ENCODE measurements around the gene KLHDC9. TPM values are rescaled to one million over a fixed set of nuclear protein-coding genes. Genes with fewer than 3 reads are reported as not detected.

Gene KLHDC9
- total and polyA plus RNA-seq, 2 donors (not counting 1 experiment from before 2014, with no cell fraction given) = 1.6 to 2.7 TPM

DNA sequence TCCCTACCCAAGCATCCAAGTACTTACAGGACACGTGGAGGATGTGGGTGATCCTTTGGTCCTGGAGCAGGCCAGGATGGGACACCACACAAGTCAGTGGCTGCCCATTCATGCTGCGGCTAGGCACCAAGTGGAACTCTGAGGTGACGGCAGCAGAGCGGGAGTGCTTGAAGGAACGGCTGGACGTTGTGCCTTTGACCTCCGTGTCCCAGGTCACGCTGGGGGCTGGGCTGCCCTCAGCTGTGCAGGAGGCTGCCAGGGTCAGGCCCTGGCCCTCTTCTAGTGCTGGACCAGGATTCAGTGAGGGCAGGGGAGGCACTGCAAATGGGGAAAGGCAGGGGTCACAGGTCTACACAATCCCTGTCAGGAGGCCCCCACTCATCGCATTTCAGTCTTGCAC, 20.7 kb upstream of the KLHDC9 start:
- Histone ChIP-seq H3K4me3 (ENCODE audit: control extremely low read depth in 1 of 5, extremely low read depth in 1 of 5, insufficient read depth in 1 of 5, low read depth in 2 of 5, low read length in 4 of 5) (no peak overlapping the region), H2AFZ (ENCODE audit: insufficient read depth, low read depth, low read length, poor library complexity, severe bottlenecking) (no peak overlapping the region), H3K4me2 (replicated peaks; ENCODE audit: low read depth, low read length, poor library complexity, severe bottlenecking) (no peak overlapping the region), H3K4me1 (ENCODE audit: control insufficient read depth in 2 of 2, insufficient read depth in 2 of 2, low read length in 2 of 2) (no peaks in the 10 kb centered on the region), H3K9ac (ENCODE audit: low read length) (no peak overlapping the region), H3K36me3 (replicated peaks in 1 of 2; ENCODE audit: control extremely low read depth in 1 of 2, control insufficient read depth in 1 of 2, extremely low read depth in 1 of 2, insufficient read depth in 2 of 2, low read length in 1 of 2) (no peaks in the 10 kb centered on the region), H4K20me1 (ENCODE audit: control insufficient read depth, insufficient read depth, low read length, poor library complexity, severe bottlenecking) (no peaks in the 10 kb centered on the region), H3K27me3 (replicated peaks in 1 of 4; ENCODE audit: control extremely low read depth in 1 of 4, control insufficient read depth in 3 of 4, insufficient read depth in 4 of 4, low read length in 3 of 4) (no peaks in the 10 kb centered on the region), H3K79me2 (ENCODE audit: control insufficient read depth, insufficient read depth, low read length) (peaks cover 8% of the 10 kb centered on the region), H3K9me3 (ENCODE audit: control extremely low read depth in 1 of 3, control insufficient read depth in 2 of 3, insufficient read depth in 1 of 3, low read length in 2 of 3) (no peaks in the 10 kb centered on the region), H3K27ac (ENCODE audit: low read length in 2 of 2) (no peak overlapping the region)
- Mint-ChIP-seq H3K4me3 (no peak overlapping the region), H3K9me3 (ENCODE audit: insufficient read depth) (no peaks in the 10 kb centered on the region), H3K27me3 (peaks cover 4% of the 10 kb centered on the region), H3K27ac (no peak overlapping the region), H3K4me1 (no peaks in the 10 kb centered on the region)
- DNase-seq (no peak), ATAC-seq (ENCODE audit: low read depth) (no peak)
- POLR2A ChIA-PET = no interaction called here
- CTCF ChIA-PET = no interaction called here
- 91% methylated on average over 8 of the region's 9 CpGs for WGBS (ENCODE audit: insufficient coverage)
- intact Hi-C loops (cut with micrococcal nuclease) = no loop called here
- TF ChIP-seq, protein P1, sequence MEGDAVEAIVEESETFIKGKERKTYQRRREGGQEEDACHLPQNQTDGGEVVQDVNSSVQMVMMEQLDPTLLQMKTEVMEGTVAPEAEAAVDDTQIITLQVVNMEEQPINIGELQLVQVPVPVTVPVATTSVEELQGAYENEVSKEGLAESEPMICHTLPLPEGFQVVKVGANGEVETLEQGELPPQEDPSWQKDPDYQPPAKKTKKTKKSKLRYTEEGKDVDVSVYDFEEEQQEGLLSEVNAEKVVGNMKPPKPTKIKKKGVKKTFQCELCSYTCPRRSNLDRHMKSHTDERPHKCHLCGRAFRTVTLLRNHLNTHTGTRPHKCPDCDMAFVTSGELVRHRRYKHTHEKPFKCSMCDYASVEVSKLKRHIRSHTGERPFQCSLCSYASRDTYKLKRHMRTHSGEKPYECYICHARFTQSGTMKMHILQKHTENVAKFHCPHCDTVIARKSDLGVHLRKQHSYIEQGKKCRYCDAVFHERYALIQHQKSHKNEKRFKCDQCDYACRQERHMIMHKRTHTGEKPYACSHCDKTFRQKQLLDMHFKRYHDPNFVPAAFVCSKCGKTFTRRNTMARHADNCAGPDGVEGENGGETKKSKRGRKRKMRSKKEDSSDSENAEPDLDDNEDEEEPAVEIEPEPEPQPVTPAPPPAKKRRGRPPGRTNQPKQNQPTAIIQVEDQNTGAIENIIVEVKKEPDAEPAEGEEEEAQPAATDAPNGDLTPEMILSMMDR (IDR thresholded peaks at IDR 0.05) = no peak
- no peak for TF ChIP-seq EZH2 (IDR thresholded peaks at IDR 0.05; ENCODE audit: borderline replicate concordance, insufficient read depth, low read depth, low read length, poor library complexity, severe bottlenecking)

DNA sequence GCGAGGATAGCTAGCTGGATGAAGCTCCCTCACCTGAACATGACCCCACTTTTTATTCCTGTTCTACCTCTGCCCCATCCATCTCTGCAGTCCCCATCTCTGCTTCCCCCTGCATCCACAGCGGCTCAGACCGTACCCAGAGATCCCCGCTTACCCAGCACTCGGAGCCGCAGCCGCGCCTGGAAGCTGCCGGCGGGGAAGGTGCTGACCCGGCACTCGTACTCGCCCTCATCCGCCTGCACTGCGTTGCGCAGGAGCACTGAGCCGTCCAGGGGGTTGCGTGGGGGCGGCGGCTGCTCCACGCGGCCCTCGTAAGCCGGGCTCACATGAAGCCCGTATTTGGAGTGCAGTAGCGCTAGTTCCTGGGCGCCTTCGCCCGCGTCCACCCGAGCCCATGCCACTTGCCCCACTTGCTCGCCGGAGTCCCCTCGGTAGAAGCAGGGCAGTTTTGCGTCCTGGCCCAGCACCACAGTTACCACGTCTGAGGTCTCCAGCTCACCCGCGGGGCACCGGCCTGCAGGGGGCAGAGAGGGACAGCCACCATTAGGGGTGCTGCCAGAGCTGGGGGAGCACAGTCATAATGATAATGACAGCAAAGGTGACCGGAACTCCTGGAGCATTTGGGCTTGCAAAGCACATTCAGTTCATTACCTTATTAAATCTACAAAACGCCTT, 18.6 kb upstream of the KLHDC9 start:
- no peak for TF ChIP-seq EZH2 (IDR thresholded peaks at IDR 0.05; ENCODE audit: borderline replicate concordance, insufficient read depth, low read depth, low read length, poor library complexity, severe bottlenecking)
- TF ChIP-seq, protein P1 (IDR thresholded peaks at IDR 0.05) = no peak
- no peak overlapping the region for H2AFZ ChIP-seq (ENCODE audit: insufficient read depth, low read depth, low read length, poor library complexity, severe bottlenecking)
- H3K4me3 ChIP-seq (ENCODE audit: control extremely low read depth in 1 of 5, extremely low read depth in 1 of 5, insufficient read depth in 1 of 5, low read depth in 2 of 5, low read length in 4 of 5) = no peak overlapping the region
- WGBS (ENCODE audit: insufficient coverage) = 81% methylated on average over 39 of the region's 41 CpGs
- H3K27me3 ChIP-seq (replicated peaks in 1 of 4; ENCODE audit: control extremely low read depth in 1 of 4, control insufficient read depth in 3 of 4, insufficient read depth in 4 of 4, low read length in 3 of 4) = no peaks in the 10 kb centered on the region
- Mint-ChIP-seq H3K4me3 (no peak overlapping the region), H3K9me3 (ENCODE audit: insufficient read depth) (no peaks in the 10 kb centered on the region), H3K27ac (no peak overlapping the region), H3K27me3 (peaks cover 4% of the 10 kb centered on the region), H3K4me1 (no peaks in the 10 kb centered on the region)
- CTCF ChIA-PET = interaction anchor here (0.9 to 1.6 kb wide), 2 partner anchors 10 to 17 kb away, joined by 4 to 5 read pairs; partner anchors contain the start of gene ARHGAP30
- H3K4me1 ChIP-seq (ENCODE audit: control insufficient read depth in 2 of 2, insufficient read depth in 2 of 2, low read length in 2 of 2) = no peaks in the 10 kb centered on the region
- no peaks in the 10 kb centered on the region for H3K9me3 ChIP-seq (ENCODE audit: control extremely low read depth in 1 of 3, control insufficient read depth in 2 of 3, insufficient read depth in 1 of 3, low read length in 2 of 3)
- no peak overlapping the region for H3K4me2 ChIP-seq (replicated peaks; ENCODE audit: low read depth, low read length, poor library complexity, severe bottlenecking)
- POLR2A ChIA-PET = no interaction called here
- no peaks in the 10 kb centered on the region for H3K79me2 ChIP-seq (ENCODE audit: control insufficient read depth, insufficient read depth, low read length)
- DNase-seq (no peak), ATAC-seq (ENCODE audit: low read depth) (no peak)
- H3K36me3 ChIP-seq (replicated peaks in 1 of 2; ENCODE audit: control extremely low read depth in 1 of 2, control insufficient read depth in 1 of 2, extremely low read depth in 1 of 2, insufficient read depth in 2 of 2, low read length in 1 of 2) = no peaks in the 10 kb centered on the region
- no peaks in the 10 kb centered on the region for H4K20me1 ChIP-seq (ENCODE audit: control insufficient read depth, insufficient read depth, low read length, poor library complexity, severe bottlenecking)
- intact Hi-C loops (cut with micrococcal nuclease) = no loop called here
- no peak overlapping the region for H3K27ac ChIP-seq (ENCODE audit: low read length in 2 of 2)
- no peak overlapping the region for H3K9ac ChIP-seq (ENCODE audit: low read length)
